ENCODE measurements around the gene CYGB.
"Not testable (repeated sequence)": the region's sequence is repeated elsewhere in the genome, so short reads cannot be mapped to it uniquely, and the experiment has no call there.

The CYGB gene

GRCh38 chr17:76523084-76524037 is 14.1 kb downstream of the CYGB start:
- peak; percentile 71 for DNase-seq (ENCODE audit: low read depth)

- not testable (repeated sequence) for DNase-seq (ENCODE audit: low read depth)
These were observed 15.8 kb downstream of the CYGB start for GRCh38 chr17:76521683-76522082.

- no peak for DNase-seq (ENCODE audit: low read depth)
These were observed 16.2 kb downstream of the CYGB start for GRCh38 chr17:76521262-76521661.

- no peak for DNase-seq (ENCODE audit: low read depth)
These were observed 18.2 kb downstream of the CYGB start for GRCh38 chr17:76519048-76519966.

GRCh38 chr17:76517638-76518038 is 19.9 kb downstream of the CYGB start:
- DNase-seq (ENCODE audit: low read depth) = no peak

- DNase-seq (ENCODE audit: low read depth) = peak; percentile 71
These were observed 22.1 kb downstream of the CYGB start for GRCh38 chr17:76515274-76515949.

GRCh38 chr17:76514355-76514754 is 23.2 kb downstream of the CYGB start:
- not testable (repeated sequence) for DNase-seq (ENCODE audit: low read depth)

- no peak for DNase-seq (ENCODE audit: low read depth)
These were observed 24.2 kb downstream of the CYGB start for GRCh38 chr17:76513306-76513692.

- DNase-seq (ENCODE audit: low read depth) = no peak
These were observed 24.9 kb downstream of the CYGB start for GRCh38 chr17:76512366-76513305.

- DNase-seq (ENCODE audit: low read depth) = no peak
These were observed 25.7 kb downstream of the CYGB start for GRCh38 chr17:76511668-76512365.

- no peak for DNase-seq (ENCODE audit: low read depth)
These were observed 26.7 kb downstream of the CYGB start for GRCh38 chr17:76510831-76511244.

GRCh38 chr17:76508472-76509063 is 28.9 kb downstream of the CYGB start:
- DNase-seq (ENCODE audit: low read depth) = not testable (repeated sequence)

GRCh38 chr17:76506408-76507345 is 30.8 kb downstream of the CYGB start:
- peak; percentile 80 for DNase-seq (ENCODE audit: low read depth)

GRCh38 chr17:76504117-76504516 is 33.4 kb downstream of the CYGB start:
- no peak for DNase-seq (ENCODE audit: low read depth)

- DNase-seq (ENCODE audit: low read depth) = no peak
These were observed 34.9 kb downstream of the CYGB start for GRCh38 chr17:76502341-76503211.

GRCh38 chr17:76501827-76502307 is 35.6 kb downstream of the CYGB start:
- no peak for DNase-seq (ENCODE audit: low read depth)

- DNase-seq (ENCODE audit: low read depth) = peak; percentile 91
These were observed 36.3 kb downstream of the CYGB start, which contains the start of gene RHBDF2 for GRCh38 chr17:76501018-76501826. Gene RHBDF2, minus strand, starts transcription at chr17:76501423. Its CDS starts 19,899 bp downstream, at chr17:76481524.
